Peyer's patch (tissue), 4 donors: ENCODE measurements around the gene OLFM2. TPM values are rescaled to one million over a fixed set of nuclear protein-coding genes. Genes with fewer than 3 reads are reported as not detected.

Experiments
- DNase-seq, 3 donors: peaks; one replicate each; pipeline ENCODE4 v3.0.0-alpha.2; 2017 to 2019
- H3K27ac ChIP-seq, 4 donors: fragments of 200-600 bp; sonication (generic); one replicate each; pipeline ENCODE4 v1.5.1; 2016 to 2019
- H3K27me3 ChIP-seq, 2 donors: fragments of 200-600 bp; sonication (generic); one replicate each; pipeline ENCODE4 v1.5.1; 2019
- H3K36me3 ChIP-seq, 3 donors: fragments of 200-600 bp; sonication (generic); one replicate each; pipeline ENCODE4 v1.5.1; 2016 to 2019
- H3K4me1 ChIP-seq, 4 donors: fragments of 200-600 bp; sonication (generic); one replicate each; pipeline ENCODE4 v1.5.1; 2016 to 2019
- H3K4me3 ChIP-seq, 4 donors: fragments of 200-600 bp; sonication (generic); 1 replicate in 3 of 4; 2 replicates in 1 of 4; pipeline ENCODE4 v1.5.1; 2016 to 2019; ENCODE audit warnings: mild to moderate bottlenecking in 1 of 4
- H3K9me3 ChIP-seq, 4 donors: fragments of 200-600 bp; sonication (generic); one replicate each; pipeline ENCODE4 v1.5.1; 2016 to 2019; ENCODE audit warnings: mild to moderate bottlenecking in 1 of 4
- POLR2A ChIP-seq, 2 donors: fragments of 450-650 bp; IDR thresholded peaks; one replicate each; pipeline ENCODE4 v1.5.1; 2017; ENCODE audit warnings: antibody characterized with exemption in 2 of 2, mild to moderate bottlenecking in 2 of 2, moderate library complexity in 2 of 2
- total RNA-seq, 4 donors: library from RNA; depleted of rRNA; stranded (reverse); fragments of >200 nt; gene quantifications; one replicate each; pipeline ENCODE4 v1.1.0, GENCODE V29; 2016
- TF ChIP-seq, protein P1 (sequence below), 6 experiments: fragments of 450-650 bp in 4 of 6; fragments of 200-600 bp in 2 of 6; sonication (generic) in 1 of 6; IDR thresholded peaks; one replicate each; pipeline ENCODE4 v1.5.1; 2017 to 2019; ENCODE audit warnings: antibody characterized with exemption in 6 of 6, mild to moderate bottlenecking in 3 of 6, moderate library complexity in 1 of 6

Gene OLFM2
- total RNA-seq, 4 donors from 2014 or later = 1.1 to 5.3 (median 2.1) TPM; not detected in 1

DNA sequence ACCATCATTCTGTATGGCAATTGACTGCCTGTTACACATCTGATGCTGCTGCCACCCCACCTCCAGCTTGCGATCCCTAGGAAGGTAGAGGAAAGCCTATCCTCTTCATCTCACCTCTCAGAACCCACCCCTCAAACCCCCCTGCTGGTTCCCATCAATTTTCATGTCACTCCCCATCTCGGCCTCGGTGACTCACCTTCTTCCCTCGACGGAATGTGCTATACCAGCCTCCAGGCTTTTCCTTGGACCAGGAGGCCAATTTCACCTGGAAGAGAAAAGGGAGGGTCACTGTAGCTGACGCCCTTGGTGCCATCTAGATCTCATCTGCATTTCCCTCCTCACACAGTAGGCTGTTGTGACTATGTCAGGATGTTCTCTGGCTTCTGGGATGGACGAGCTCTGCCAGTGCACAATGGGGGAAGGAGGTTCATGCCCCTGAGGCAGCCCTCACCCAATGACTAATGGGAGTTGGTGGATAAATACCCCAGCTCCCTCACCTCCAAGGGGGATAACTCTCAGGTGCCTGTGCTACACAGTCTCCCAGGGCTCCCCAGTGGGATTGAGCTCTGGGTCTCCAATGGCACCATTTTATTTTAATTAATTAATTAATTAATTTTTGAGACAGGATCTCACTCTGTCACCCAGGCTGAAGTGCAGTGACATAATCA is 26.4 kb upstream of the OLFM2 start:
- TF ChIP-seq, protein P1, sequence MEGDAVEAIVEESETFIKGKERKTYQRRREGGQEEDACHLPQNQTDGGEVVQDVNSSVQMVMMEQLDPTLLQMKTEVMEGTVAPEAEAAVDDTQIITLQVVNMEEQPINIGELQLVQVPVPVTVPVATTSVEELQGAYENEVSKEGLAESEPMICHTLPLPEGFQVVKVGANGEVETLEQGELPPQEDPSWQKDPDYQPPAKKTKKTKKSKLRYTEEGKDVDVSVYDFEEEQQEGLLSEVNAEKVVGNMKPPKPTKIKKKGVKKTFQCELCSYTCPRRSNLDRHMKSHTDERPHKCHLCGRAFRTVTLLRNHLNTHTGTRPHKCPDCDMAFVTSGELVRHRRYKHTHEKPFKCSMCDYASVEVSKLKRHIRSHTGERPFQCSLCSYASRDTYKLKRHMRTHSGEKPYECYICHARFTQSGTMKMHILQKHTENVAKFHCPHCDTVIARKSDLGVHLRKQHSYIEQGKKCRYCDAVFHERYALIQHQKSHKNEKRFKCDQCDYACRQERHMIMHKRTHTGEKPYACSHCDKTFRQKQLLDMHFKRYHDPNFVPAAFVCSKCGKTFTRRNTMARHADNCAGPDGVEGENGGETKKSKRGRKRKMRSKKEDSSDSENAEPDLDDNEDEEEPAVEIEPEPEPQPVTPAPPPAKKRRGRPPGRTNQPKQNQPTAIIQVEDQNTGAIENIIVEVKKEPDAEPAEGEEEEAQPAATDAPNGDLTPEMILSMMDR (IDR thresholded peaks at IDR 0.05) = no peak
- no peak for TF ChIP-seq POLR2A (IDR thresholded peaks at IDR 0.05)
- H3K27me3 ChIP-seq = no peaks in the 10 kb centered on the region

DNA sequence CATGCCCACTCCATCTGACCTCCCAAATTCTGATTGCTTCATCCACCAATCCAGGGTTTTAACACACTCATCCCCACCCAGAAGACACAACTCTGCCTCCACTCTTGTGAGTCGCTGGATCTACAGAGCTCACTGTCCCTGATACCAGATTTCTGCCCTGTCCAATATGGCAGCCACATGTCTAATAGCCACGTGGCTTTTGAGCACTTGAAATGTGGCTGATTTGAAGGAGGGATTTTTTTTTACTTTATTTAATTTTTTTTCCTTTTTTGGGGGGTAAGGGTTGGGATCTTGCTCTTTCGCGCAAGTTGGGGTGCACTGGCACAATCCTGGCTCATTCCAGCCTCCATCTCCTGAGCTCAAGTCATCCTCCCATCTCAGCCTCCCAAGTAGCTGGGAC is 24.8 kb upstream of the OLFM2 start:
- no peaks in the 10 kb centered on the region for H3K36me3 ChIP-seq
- no peak overlapping the region for H3K4me3 ChIP-seq
- no peaks in the 10 kb centered on the region for H3K27me3 ChIP-seq
- H3K4me1 ChIP-seq = no peaks in the 10 kb centered on the region
- H3K27ac ChIP-seq = no peak overlapping the region
- no peak for DNase-seq
- no peaks in the 10 kb centered on the region for H3K9me3 ChIP-seq
- TF ChIP-seq, protein P1 (IDR thresholded peaks at IDR 0.05) = no peak
- no peak for TF ChIP-seq POLR2A (IDR thresholded peaks at IDR 0.05)

More for the DNA sequence above, 26.4 kb upstream of the OLFM2 start:
- Histone ChIP-seq H3K4me3 (no peak overlapping the region), H3K4me1 (no peaks in the 10 kb centered on the region), H3K27ac (no peak overlapping the region), H3K9me3 (no peaks in the 10 kb centered on the region), H3K36me3 (no peaks in the 10 kb centered on the region)
- no peak for DNase-seq

DNA sequence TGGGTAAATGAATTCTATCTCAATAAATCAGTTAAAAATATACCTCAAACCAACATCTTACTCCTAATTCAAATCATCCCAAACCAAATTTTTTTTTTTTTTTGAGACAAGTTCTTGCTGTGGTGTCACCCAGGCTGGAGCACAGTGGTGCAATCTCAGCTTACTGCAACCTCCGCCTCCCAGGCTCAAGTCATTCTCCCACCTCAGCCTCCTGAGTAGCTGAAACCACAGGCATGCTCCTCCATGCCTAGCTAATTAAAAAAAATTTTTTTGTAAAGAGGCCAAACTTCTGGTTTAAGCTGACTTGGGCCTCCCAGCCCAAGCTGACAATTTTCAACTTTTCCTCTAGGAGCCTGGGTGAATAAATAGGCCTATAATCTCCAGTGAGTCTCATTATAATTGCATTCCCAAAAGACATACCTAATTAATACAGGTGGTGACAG is 22.1 kb upstream of the OLFM2 start:
- Histone ChIP-seq H3K27ac (no peak overlapping the region), H3K27me3 (no peaks in the 10 kb centered on the region), H3K4me1 (no peaks in the 10 kb centered on the region), H3K9me3 (no peaks in the 10 kb centered on the region), H3K36me3 (no peaks in the 10 kb centered on the region), H3K4me3 (no peak overlapping the region)
- TF ChIP-seq, protein P1 (IDR thresholded peaks at IDR 0.05) = no peak
- no peak for TF ChIP-seq POLR2A (IDR thresholded peaks at IDR 0.05)
- no peak for DNase-seq

DNA sequence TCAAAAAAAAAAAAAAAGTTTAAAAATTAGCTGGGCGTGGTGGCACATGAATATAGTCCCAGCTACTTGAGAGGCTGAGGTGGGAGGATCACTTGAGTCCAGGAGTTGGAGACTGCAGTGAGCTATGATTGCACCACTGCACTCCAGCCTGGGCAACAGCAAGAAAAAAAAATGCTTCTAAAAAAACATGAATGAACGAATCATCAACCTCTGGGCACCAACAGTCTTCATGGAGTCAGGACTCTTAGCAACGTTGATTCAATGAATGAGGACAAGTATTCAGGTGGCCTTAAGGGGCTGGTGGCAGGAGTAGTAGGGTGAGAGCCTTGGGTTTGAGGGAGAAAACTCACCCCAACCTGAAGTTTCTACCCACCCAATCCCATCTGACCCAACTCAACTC is 20.6 kb upstream of the OLFM2 start:
- H3K4me3 ChIP-seq = no peak overlapping the region
- no peak for TF ChIP-seq POLR2A (IDR thresholded peaks at IDR 0.05)
- TF ChIP-seq, protein P1 (IDR thresholded peaks at IDR 0.05) = no peak
- no peaks in the 10 kb centered on the region for H3K4me1 ChIP-seq
- no peaks in the 10 kb centered on the region for H3K27me3 ChIP-seq
- no peaks in the 10 kb centered on the region for H3K36me3 ChIP-seq
- DNase-seq = no peak
- H3K9me3 ChIP-seq = no peaks in the 10 kb centered on the region
- no peak overlapping the region for H3K27ac ChIP-seq

DNA sequence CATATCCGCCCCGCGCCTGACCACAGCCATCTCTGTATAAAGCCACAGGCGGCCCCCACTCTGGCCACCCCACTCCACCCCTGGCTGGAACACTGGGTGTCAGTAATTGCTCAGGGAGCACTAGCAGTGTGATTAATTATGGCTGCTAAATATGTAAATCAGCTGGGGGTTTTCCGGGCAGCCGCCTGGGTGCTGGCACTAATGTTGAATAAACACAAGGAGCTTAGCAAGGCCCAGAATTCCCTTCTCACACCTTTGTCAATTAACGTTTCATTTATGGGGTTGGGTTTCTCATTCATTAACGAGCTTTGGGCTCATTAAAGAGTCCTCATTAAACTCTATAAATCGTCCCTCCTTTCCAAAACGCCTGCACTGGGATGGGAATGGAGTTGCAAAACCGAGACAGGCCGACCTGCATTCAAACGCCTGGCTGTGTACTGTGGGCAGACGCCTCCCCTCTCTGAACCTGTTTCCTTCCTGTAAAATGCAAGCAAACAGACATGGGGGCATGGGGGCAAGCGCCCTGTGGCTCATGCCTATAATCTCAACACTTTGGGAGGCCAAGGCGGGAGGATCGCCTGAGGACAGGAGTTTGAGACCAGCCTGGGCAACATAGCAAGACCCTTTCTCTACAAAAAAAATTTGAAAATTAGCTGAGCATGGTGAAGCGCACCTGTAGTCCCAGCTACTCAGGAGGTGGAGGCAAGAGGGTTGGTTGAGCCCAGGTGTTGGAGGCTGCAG is 17.7 kb upstream of the OLFM2 start:
- Histone ChIP-seq H3K4me1 (no peaks in the 10 kb centered on the region), H3K9me3 (no peaks in the 10 kb centered on the region), H3K36me3 (no peaks in the 10 kb centered on the region), H3K4me3 (no peak overlapping the region), H3K27ac (no peak overlapping the region), H3K27me3 (no peaks in the 10 kb centered on the region)
- DNase-seq = no peak
- TF ChIP-seq, protein P1 (IDR thresholded peaks at IDR 0.05) = no peak
- TF ChIP-seq POLR2A (IDR thresholded peaks at IDR 0.05) = no peak
